Stimulated activated CD8-positive, alpha-beta memory T cell treated with anti-CD3 and anti-CD28 coated beads, Interleukin-15, amount 100 ng/mL, for 24 hours (primary cell): ENCODE data around the gene UPF2.
"Not testable (repeated sequence)": the region's sequence is repeated elsewhere in the genome, so short reads cannot be mapped to it uniquely, and the experiment has no call there.

Experiments used
- DNase-seq: peaks from one replicate; pipeline ENCODE4 v3.0.0-alpha.2; 2020; ENCODE audit warnings: low read depth

UPF2 gene

DNA sequence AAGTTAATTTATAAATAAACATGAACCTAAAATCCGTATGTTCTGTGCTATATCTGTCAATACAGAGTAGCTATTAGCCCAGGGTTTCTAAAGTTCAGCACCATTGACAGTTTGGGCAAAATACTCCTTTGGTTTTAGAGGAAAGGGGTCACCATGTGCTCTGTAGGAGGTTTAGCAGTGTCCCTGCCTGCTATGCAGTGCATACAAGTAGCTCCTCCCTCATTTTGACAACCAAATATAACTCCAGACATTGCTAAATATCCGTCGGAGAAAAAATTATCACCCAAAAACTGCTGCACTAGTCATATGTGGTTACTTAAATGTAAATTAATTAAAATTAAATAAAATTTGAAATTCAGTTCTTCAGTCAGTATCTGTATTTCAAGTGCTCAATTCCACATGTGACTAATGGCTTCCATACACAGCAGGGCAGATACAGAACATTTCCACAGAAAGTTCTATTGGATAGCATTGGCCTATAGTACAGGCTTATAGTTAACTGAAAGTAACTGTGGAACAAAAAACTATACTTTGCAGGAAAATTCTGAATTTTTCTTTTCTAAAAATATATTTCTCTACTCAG lies 6.4 kb downstream of the UPF2 start:
- DNase-seq, result no peak

DNA sequence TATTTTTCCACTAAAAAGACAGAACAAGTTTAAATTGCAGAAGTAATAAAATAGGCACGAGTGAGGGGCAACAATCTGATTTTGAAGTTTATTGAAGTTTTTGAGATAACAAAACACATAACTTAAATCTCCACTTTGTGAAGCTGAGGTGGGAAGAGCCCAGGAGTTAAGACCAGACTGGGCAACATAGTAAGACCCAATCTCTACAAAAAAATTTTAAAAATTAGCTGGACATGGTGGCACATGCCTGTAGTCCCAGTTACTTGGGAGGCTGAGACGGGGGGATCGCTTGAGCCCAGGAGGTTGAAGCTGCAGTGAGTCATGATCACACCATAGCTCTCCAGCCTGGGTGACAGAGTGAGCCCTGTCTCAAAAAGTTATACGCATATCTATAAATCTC lies 11.2 kb downstream of the UPF2 start:
- DNase-seq, result no peak

DNA sequence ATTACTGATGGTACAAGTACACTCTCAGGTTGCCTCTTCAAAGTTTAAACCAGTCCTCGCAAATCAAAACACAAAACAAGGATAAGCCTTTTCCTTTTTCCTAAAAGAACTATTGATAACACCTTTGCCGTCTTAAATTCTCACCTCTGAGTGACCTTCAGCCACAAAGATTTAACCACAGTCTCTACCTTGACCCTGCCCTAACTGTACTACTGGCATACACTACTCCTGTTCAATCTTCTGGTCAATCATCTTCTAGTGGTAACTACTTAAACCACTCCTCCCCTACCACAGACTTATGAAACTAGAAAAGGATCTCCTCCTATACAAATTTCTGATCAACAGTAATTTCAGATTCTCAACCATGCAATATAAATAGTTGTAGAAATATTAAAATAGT lies 15.1 kb downstream of the UPF2 start:
- DNase-seq, result no peak

DNA sequence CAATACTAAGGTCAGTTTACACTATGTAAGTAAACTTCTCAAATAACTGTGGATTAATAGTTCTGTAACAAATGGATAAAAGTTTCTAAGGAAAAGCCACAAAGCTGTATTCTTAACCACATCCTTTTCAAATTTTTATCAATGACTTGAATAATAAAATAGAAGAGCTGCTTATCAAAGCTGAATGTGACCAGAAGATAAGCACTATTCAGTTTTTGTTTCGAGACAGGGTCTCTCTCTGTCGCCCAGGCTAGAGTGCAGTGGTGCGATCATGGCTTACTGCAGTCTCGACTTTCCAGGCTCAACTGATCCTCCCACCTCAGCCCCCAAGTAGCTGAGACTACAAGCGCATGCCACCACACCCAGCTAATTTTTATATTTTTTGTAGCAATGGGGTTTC lies 17.0 kb downstream of the UPF2 start:
- no peak for DNase-seq

DNA sequence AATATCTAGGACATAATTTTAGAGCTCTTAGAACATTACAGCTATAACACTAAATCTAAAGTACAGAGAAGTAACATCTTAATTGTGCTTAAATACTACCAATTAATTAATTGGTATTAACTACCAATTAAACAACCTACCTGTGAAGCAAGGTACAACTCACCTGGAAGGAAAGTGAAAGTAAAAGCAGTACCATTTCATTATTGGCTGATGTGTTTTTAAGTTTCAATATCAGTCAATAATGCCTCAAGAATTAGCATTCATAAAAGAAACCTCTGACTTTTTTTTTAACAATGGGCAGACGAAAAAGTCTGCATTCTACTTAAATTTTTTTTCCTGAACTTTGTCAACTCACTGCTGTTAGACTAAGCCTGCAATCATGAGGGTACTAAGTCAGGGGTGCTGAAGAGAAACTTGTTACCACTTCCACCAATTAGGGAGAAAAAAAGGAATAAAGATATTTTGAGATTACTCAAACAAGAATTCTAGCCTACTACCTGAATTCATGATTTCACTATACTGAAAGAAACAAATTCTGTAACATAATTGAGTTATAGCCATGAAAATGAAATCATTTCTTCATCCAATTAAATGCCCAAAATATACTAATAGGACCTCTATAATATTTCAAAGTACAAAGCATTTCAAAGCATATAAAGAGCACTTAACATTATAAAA lies 19.9 kb downstream of the UPF2 start:
- no peak for DNase-seq

DNA sequence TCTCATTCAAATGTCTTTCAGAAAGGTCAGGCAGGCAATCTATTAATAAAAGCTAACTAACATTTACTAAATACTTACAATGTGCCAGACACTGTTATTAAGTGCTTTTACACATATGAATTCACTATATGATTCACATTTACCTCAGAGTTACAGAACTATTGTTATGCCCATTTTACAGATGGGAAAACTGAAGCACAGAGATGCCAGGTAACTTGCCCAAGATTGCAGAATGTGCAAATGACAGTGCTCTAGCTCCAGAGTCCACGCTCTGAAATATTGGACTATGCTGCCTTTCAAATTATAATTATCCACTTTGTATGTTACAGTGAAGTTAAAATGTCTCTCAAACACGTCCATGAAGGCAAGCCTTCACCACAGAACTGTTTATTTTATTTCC lies 22.0 kb downstream of the UPF2 start:
- DNase-seq, result no peak

DNA sequence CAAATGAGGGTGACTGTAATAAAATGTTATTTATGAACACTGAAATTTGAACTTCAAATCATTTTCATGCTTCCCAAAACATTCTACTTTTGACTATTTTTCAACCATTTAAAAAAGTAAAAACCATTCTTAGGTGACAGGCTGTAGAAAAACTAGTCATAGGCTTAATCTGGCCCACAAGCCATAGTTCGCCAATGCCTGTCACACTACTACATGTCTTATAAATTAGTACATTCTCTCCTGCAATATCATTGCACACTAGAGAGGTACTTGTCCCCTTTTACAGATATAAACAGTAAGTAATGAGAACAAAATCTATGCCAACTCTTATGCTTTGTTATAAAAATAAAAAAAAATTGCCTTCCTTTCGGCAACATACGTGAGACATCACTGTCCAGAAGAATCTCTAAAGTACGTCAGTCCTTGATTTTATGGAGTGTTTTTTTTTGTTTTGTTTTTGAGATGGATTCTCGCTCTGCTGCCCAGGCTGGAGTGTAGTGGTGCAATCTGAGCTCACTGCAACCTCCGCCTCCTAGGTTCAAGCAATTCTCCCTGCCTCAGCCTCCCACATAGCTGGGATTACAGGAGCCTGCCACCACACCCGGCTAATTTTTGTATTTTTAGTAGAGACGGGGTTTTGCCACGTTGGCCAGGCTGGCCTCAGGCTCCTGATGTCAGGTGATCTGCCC lies 23.2 kb downstream of the UPF2 start:
- no peak for DNase-seq

DNA sequence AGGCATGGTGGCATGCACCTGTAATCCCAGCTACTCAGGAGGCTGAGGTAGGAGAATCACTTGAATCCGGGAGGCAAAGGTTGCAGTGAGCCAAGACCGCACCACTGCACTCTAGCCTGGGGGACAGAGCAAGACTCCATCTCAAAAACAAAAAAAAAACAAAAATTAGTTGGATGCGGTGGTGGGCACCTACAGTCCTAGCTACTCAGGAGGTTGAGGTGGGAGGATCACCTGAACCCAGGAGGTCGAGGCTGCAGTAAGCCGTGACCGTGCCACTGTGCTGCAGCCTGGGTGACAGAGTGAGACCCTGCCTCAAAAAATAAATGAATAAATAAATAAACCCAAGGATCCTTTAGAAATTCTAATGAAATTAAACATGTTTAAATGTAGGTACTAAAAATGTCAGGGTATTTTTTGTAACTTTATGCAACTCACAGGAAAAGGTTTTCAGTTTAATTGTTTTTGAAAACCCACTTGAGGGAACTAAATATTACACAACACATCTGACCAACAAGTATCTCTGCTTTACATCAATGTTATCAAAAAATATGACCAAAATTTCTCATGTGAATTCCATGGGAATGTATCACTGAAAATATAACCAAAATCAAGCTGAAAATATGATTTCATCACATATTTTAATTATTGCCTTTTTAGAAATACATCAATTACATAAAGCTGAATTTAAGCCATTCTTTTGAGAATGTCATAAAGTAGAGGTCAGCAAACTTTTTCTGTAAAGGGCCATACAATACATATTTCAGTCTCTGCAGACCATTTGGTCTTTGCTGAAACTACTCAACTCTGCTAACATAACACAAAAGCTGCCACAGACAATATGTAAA lies 23.9 kb downstream of the UPF2 start:
- no peak for DNase-seq

DNA sequence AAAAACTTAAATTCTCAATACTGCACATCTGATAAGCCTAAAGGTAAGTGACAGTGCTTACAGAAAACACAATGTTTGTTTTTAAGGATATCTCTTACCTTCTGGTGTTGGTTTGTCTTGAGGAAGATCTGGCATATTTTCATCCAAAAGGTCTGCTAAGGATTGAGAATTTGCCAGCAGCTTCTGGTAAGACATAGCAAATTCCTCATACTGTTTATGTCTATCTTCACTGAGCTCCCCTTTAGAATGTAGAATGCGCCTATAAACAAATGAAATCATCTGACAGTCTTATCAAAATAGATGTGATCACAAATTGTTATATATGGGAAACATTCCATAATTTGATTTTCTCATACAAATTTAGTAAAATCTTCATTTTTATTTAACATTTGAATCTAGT lies 28.7 kb downstream of the UPF2 start:
- no peak for DNase-seq

DNA sequence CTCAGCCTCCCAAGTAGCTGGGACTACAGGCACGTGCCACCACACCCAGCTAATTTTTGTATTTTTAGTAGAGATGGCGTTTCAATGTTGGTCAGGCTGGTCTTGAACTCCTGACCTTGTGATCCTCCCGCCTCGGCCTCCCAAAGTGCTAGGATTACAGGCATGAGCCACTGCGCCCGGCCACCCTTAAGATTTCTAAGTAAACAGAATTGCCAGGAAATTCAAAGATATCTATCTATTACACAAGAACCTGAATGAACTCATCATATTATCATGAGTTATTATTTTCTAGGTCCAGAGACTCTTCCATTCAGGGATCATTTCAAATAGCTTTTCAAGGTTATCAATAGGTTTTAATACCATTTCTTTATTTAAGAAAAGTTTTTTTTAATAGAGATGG lies 29.2 kb downstream of the UPF2 start:
- DNase-seq, result not testable (repeated sequence)

DNA sequence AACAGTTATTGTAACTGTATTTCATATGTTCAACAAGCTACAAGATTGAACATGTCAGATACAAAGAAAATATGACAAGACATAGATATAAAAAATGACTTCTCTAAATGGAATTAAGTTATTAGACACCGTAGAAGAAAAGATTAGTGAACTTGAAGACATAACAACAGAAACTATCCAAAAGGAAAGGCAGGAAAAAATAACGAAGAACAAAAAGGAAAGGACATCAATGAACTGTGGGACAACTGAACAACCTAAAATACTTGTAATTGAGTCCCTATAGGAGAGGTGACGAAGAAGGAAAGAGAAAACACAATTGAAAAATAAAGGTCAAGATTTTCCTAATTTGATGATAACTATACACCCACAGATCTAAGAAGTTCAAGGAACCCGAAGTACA lies 32.3 kb downstream of the UPF2 start:
- no peak for DNase-seq

DNA sequence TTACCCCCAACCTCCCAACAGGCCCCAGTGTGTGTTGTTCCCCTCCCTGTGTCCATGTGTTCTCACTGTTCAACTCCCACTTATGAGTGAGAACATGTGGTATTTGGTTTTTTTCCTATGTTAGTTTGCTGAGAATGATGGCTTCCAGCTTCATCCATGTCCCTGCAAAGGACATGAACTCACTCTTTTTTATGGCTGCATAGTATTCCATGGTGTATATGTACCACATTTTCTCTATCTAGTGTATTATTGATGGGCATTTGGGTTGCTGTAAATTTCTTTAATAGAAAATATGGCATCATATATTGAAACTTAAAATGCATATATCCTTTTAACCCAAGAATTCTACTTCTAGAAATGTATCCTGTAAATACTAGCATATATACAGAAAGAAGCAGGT lies 33.8 kb downstream of the UPF2 start:
- not testable (repeated sequence) for DNase-seq

DNA sequence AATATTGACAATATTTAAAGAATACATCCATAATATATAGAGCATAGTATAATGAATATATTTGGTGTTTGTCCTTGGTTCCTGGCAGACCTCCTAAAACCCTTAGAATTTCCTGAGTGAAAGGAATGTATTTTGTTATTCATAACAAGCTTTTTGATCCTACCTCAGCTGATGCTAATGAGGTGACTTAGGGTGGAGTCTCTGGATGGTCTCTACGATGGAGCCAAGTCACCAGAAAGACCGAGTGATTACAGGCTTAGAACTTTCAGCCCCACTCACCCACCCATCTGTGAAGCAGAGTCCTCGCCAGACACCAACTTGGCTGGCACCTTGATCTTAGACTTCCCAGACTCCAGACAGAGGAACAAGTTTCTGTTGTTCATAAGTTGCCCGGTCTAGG lies 35.9 kb downstream of the UPF2 start:
- DNase-seq, result no peak

DNA sequence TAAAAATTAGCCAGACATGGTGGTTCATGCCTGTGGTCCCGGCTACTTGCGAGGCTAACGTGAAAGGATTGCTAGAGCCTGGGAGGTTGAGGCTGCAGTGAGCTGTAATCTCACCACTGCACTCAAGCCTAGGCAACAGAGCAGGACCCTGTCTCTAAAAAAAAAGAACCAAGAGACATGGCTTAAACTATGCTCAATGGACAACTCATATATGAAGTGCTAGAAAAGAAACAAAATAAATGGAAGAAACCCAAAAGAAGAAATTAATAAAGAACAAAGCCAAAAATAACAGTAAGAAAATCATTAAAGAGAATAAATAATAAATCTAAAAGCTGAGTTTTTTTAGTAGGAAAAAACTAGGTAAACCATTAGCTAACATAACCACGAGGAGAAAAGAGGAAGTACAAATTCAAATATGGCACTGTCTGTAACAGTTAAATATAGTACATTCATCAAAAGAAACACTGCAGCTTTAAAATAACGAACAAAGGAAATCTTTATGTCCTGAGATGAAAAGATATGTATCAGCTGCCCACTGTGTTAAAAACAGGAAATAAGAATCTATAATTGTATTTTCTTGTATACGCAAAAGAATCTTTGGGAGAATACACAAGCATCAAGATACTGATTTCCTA lies 48.7 kb downstream of the UPF2 start:
- no peak for DNase-seq

DNA sequence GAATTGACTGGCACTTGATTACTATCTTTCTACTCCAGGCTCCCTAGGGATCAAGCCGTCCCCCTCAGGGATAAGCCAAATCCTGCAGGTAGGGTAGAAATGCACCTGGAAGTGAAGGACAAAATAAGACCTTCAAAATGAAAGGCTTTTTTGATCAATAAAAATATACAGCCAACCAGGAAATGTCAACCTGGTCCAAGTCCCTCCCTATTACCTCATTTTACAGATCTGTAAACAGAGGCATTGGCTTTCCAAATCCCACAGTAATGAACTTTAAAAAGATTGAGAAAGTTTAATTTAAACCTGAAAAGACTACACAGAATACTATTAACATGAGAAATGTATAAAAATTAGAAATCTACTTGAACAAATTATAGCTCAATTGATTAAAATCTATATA lies 53.7 kb downstream of the UPF2 start:
- no peak for DNase-seq

DNA sequence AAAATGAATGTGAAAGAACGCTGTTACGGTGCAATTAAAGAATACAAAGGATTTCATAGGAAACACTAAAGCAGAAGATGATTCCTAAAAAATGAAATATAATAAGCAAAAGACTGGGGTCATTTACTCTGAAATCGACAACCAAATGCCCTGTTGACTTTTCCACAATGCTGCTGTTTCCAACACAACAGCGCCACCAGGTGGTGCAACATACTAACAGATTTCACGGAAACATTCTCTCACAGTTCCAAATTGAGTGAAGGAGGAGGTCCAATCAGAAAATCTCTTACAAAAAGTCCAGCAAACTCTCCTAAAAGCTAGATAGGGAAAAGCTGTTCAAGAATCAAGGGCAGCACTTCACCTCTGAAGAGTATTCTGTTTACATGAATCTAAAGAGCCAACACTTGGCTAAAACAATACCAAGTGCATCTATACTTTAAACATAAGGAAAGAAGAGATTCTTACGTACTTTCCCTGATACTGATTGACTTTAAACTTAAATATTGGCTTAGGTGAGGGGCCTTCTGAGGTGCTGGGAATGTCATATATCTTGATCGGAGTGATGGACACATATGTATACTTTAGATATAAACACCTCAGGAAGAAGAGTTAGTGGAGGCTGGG lies 55.9 kb downstream of the UPF2 start:
- peak; percentile 51 for DNase-seq

DNA sequence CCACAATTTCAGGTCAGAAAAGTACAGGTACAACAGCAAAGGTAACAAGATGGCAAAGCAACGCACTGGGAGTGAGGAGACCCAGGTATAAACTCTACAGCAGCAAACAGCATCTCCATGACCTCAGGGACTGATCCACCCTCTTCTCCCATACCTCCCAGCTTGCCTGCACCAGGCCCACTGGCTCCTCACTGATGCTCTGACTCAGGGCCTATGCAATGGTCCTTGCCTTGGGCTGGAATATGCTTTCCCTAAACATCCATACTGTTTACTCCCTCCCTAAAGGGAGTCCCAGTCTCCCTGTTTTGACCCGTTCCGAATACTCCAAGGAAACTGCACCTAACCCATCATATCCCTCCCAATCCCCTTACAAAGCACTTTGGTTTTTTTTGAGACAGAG lies 60.4 kb downstream of the UPF2 start:
- DNase-seq, result no peak

DNA sequence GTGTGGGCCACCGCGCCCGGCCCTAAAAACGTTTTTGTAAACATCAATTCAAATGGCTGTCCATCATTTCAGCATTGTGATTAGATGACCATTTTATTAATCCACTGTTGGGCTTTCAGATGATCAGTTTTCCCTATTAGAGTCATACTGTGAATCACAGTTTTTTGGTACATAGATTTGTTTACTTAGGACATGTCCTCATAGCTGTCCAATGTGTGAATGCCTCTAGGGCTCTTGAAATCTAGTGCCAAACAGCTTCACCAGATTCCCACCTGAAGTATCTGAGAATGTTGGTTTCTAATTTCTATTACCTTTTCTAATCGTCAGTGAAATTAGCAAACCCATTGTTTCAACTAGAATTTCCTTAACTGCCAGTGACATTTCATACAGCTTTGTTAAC lies 66.8 kb downstream of the UPF2 start:
- no peak for DNase-seq

DNA sequence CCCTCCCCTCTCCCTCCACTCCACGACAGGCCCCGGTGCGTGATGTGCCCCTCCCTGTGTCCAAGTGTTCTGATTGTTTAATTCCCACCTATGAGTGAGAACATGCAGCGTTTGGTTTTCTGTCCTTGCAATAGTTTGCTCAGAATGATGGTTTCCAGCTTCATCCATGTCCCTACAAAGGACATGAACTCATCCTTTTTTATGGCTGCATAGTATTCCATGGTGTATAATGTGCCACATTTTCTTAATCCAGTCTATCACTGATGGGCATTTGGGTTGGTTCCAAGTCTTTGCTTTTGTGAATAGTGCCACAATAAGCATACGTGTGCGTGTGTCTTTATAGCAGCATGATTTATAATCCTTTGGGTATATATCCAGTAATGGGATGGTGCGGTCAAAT lies 70.1 kb downstream of the UPF2 start:
- DNase-seq, result not testable (repeated sequence)

DNA sequence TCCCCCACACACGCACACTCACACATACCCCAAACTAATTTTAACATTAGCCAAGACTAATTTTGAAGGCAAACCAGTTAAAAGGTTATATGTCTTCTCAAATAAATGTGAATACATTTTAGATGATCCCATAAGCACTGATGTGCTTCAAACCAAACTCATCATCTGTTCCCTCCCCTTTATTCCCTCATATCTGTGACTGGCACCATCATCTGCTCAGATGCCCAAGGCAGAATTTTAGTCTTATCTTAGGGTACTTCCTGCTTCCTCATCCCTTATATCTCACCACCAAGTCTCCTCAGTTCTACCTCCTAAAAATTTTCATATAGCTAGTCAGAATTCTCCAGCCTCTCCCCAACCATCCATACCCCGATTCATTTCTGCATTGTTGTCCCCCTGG lies 80.4 kb downstream of the UPF2 start:
- DNase-seq, result no peak

DNA sequence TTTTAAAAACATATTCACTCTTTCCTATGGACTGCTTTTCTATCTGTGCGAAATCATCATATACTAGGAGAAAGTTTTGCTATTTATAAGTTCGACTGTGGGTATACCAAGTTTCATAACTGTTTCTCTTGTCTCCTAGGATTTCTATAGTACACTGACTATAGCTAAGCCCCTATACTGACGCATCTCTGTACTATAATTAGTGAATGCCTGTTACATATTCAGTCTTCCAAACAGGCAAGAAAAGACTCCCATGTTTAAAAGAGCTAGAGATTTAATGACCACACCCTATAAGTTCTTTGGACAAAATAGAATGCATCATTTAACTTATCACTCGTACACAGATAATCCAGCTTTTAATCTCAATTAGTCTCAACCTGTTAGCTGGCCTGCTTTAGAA lies 80.8 kb downstream of the UPF2 start:
- DNase-seq, result no peak

DNA sequence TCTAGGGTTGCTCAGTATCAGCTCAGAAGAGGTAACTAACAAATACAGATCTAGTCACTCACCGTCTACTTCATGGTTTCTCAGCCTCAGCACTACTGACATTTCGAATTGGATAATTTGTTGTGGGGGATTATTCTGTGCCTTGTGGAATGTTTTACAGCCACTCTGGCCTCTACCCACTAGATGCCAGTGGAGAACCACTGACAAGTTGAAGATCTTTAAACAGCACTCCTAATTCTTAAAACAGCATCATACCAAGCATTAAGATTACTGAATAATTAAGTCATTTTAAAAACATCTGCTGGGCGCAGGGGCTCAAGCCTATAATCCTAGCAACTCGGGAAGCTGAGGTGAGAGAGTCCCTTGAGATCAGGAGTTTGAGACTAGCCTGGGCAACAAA lies 82.6 kb downstream of the UPF2 start:
- no peak for DNase-seq
